Activated CD8-positive, alpha-beta memory T cell treated with anti-CD3 and anti-CD28 coated beads for 36 hours (primary cell): ENCODE results near the gene SUPT3H. TPM values are rescaled to one million over a fixed set of nuclear protein-coding genes. Genes with fewer than 3 reads are reported as not detected.

Experiments
- total RNA-seq, 2 experiments: library from RNA; stranded (reverse); gene quantifications; one replicate each; pipeline ENCODE4 v1.2.3, GENCODE V29; 2021

Gene SUPT3H
- total RNA-seq, 2 experiments from 2014 or later = 17.4 to 17.8 TPM

Other genes starting within 250 kb of the SUPT3H start
- gene RUNX2, start 49.6 kb downstream of the SUPT3H start, total RNA-seq = 10 to 100 TPM; 22.2 to 23.6 TPM